ENCODE data around the gene BAZ2B. TPM values are rescaled to one million over a fixed set of nuclear protein-coding genes. Genes with fewer than 3 reads are reported as not detected.

Gene BAZ2B
- total and polyA plus RNA-seq, 2 of the 13 experiments (the other 11 are each of a cell fraction or from before 2014, with no cell fraction given), result 14.0 to 15.1 TPM

GRCh38 chr2:159286709-159287441, 329.5 kb downstream of the BAZ2B start (continued):
- TF ChIP-seq ZNF513 (CRISPR knock-in tag; conservative IDR thresholded peaks at IDR 0.05) (no peak), MATR3 (CRISPR knock-in tag; IDR thresholded peaks at IDR 0.05) (no peak), DBP (CRISPR knock-in tag; IDR thresholded peaks at IDR 0.05; ENCODE audit: not compliant biosample characterization) (peak; percentile 4), THAP8 (CRISPR knock-in tag; IDR thresholded peaks at IDR 0.05; ENCODE audit: borderline replicate concordance) (no peak), ZNF512B (CRISPR knock-in tag; IDR thresholded peaks at IDR 0.05; ENCODE audit: borderline replicate concordance) (no peak), ZNF280B (CRISPR knock-in tag; IDR thresholded peaks at IDR 0.05; ENCODE audit: borderline replicate concordance) (peak; percentile 35; the same call in 1 of the 2 replicates), ZBTB37 (CRISPR knock-in tag; IDR thresholded peaks at IDR 0.05) (no peak), ZBTB21 (CRISPR knock-in tag; IDR thresholded peaks at IDR 0.05) (no peak), ZXDC (CRISPR knock-in tag; IDR thresholded peaks at IDR 0.05) (peak; percentile 42; the same call in 1 of the 2 replicates), ARNT2 (CRISPR knock-in tag; IDR thresholded peaks at IDR 0.05; ENCODE audit: low read depth) (no peak), PRMT3 (CRISPR knock-in tag; IDR thresholded peaks at IDR 0.05; ENCODE audit: borderline replicate concordance, low read depth) (no peak), ZNF138 (CRISPR knock-in tag; IDR thresholded peaks at IDR 0.05; ENCODE audit: low read depth) (no peak), TSC22D2 (CRISPR knock-in tag; IDR thresholded peaks at IDR 0.05; ENCODE audit: borderline replicate concordance) (peak; percentile 72; the same call in 1 of the 2 replicates)
